Mononuclear cell (primary cell): Measurements from ENCODE around the gene TMEM256. TPM values are rescaled to one million over a fixed set of nuclear protein-coding genes. Genes with fewer than 3 reads are reported as not detected.

Source experiments
- H3K27me3 ChIP-seq: 2 replicates; pipeline ENCODE4 v1.6.0; 2011; ENCODE audit warnings: low read length, control low read depth; ENCODE audit not compliant: insufficient read depth
- H3K4me1 ChIP-seq: 2 replicates; pipeline ENCODE4 v1.5.1; 2011; ENCODE audit warnings: mild to moderate bottlenecking, low read length, control low read depth; ENCODE audit not compliant: insufficient read depth
- H3K4me3 ChIP-seq: 2 replicates; pipeline ENCODE4 v1.5.1; 2011; ENCODE audit warnings: mild to moderate bottlenecking, low read length, moderate library complexity
- H3K9me3 ChIP-seq: 2 replicates; pipeline ENCODE4 v1.5.1; 2011; ENCODE audit warnings: low read depth, mild to moderate bottlenecking, control low read depth, low read length
- total RNA-seq: library from RNA; depleted of rRNA; stranded (reverse); fragments of >200 nt; gene quantifications from one replicate; pipeline ENCODE4 v1.2.3, GENCODE V29; 2012

The TMEM256 gene
- total RNA-seq, 1 donor, result 41.1 TPM

GRCh38 chr17:7419819-7420610, 16.1 kb upstream of the TMEM256 start, which contains the start of gene SPEM1:
Gene SPEM1 (plus strand): TSS chr17:7420324. CDS start chr17:7420385, 61 bp downstream.
- Histone ChIP-seq H3K27me3 (no peaks in the 10 kb centered on the region), H3K4me1 (no peaks in the 10 kb centered on the region), H3K4me3 (no peak within 1 kb of the TSS), H3K9me3 (no peaks in the 10 kb centered on the region)

- H3K4me1 ChIP-seq, result no peaks in the 10 kb centered on the region
- H3K4me3 ChIP-seq, result no peak overlapping the region
- H3K9me3 ChIP-seq, result no peaks in the 10 kb centered on the region
- H3K27me3 ChIP-seq, result no peaks in the 10 kb centered on the region
Measured at GRCh38 chr17:7418472-7419152, 14.7 kb upstream of the TMEM256 start.

GRCh38 chr17:7417056-7417655, 13.3 kb upstream of the TMEM256 start:
- Histone ChIP-seq H3K27me3 (no peaks in the 10 kb centered on the region), H3K4me3 (no peak overlapping the region), H3K9me3 (no peaks in the 10 kb centered on the region)

GRCh38 chr17:7416323-7416722, 12.4 kb upstream of the TMEM256 start:
- H3K4me1 ChIP-seq, result no peaks in the 10 kb centered on the region
- no peaks in the 10 kb centered on the region for H3K27me3 ChIP-seq
- H3K4me3 ChIP-seq, result no peak overlapping the region
- H3K9me3 ChIP-seq, result no peaks in the 10 kb centered on the region

More at GRCh38 chr17:7417056-7417655, 13.3 kb upstream of the TMEM256 start:
- H3K4me1 ChIP-seq, result no peaks in the 10 kb centered on the region

- Histone ChIP-seq H3K4me1 (no peaks in the 10 kb centered on the region), H3K27me3 (no peaks in the 10 kb centered on the region), H3K4me3 (no peak overlapping the region), H3K9me3 (no peaks in the 10 kb centered on the region)
Measured at GRCh38 chr17:7415784-7416183, 11.9 kb upstream of the TMEM256 start.

GRCh38 chr17:7414837-7415236, 10.9 kb upstream of the TMEM256 start:
- no peak overlapping the region for H3K4me3 ChIP-seq
- no peaks in the 10 kb centered on the region for H3K9me3 ChIP-seq
- no peaks in the 10 kb centered on the region for H3K4me1 ChIP-seq
- no peaks in the 10 kb centered on the region for H3K27me3 ChIP-seq

- H3K27me3 ChIP-seq, result no peaks in the 10 kb centered on the region
- no peaks in the 10 kb centered on the region for H3K9me3 ChIP-seq
- H3K4me3 ChIP-seq, result no peak overlapping the region
- no peaks in the 10 kb centered on the region for H3K4me1 ChIP-seq
Measured at GRCh38 chr17:7413346-7413985, 9.6 kb upstream of the TMEM256 start.

- no peaks in the 10 kb centered on the region for H3K9me3 ChIP-seq
Measured at GRCh38 chr17:7411427-7411750, 7.5 kb upstream of the TMEM256 start.

GRCh38 chr17:7410634-7411426, 6.9 kb upstream of the TMEM256 start:
- no peaks in the 10 kb centered on the region for H3K9me3 ChIP-seq
- no peak overlapping the region for H3K4me3 ChIP-seq
- peaks cover under 1% of the 10 kb centered on the region for H3K27me3 ChIP-seq
- H3K4me1 ChIP-seq, result no peaks in the 10 kb centered on the region

More at GRCh38 chr17:7411427-7411750, 7.5 kb upstream of the TMEM256 start:
- no peaks in the 10 kb centered on the region for H3K27me3 ChIP-seq
- H3K4me1 ChIP-seq, result no peaks in the 10 kb centered on the region
- H3K4me3 ChIP-seq, result no peak overlapping the region

GRCh38 chr17:7409716-7410115, 5.8 kb upstream of the TMEM256 start:
- Histone ChIP-seq H3K9me3 (no peaks in the 10 kb centered on the region), H3K27me3 (peaks cover 2% of the 10 kb centered on the region), H3K4me3 (no peak overlapping the region), H3K4me1 (peaks cover 8% of the 10 kb centered on the region)

- Histone ChIP-seq H3K4me1 (peaks cover 8% of the 10 kb centered on the region), H3K4me3 (no peak overlapping the region), H3K9me3 (no peaks in the 10 kb centered on the region), H3K27me3 (peaks cover 2% of the 10 kb centered on the region)
Measured at GRCh38 chr17:7408863-7409262, 5.0 kb upstream of the TMEM256 start.

GRCh38 chr17:7408252-7408727, 4.4 kb upstream of the TMEM256 start:
- peaks cover 11% of the 10 kb centered on the region for H3K4me1 ChIP-seq
- H3K9me3 ChIP-seq, result no peaks in the 10 kb centered on the region
- H3K4me3 ChIP-seq, result no peak overlapping the region
- peaks cover 2% of the 10 kb centered on the region for H3K27me3 ChIP-seq

- no peaks in the 10 kb centered on the region for H3K9me3 ChIP-seq
- H3K27me3 ChIP-seq, result peaks cover 2% of the 10 kb centered on the region
- peaks cover 17% of the 10 kb centered on the region for H3K4me1 ChIP-seq
- no peak within 1 kb of the TSS for H3K4me3 ChIP-seq
Measured at GRCh38 chr17:7407485-7408251, 3.8 kb upstream of the TMEM256 start, which contains the start of gene NLGN2. Gene NLGN2 (plus strand): TSS chr17:7407845. CDS start chr17:7408256, 411 bp downstream.

- H3K9me3 ChIP-seq, result no peaks in the 10 kb centered on the region
Measured at GRCh38 chr17:7407082-7407481, 3.2 kb upstream of the TMEM256 start.

More at GRCh38 chr17:7407082-7407481, 3.2 kb upstream of the TMEM256 start:
- peaks cover 18% of the 10 kb centered on the region for H3K4me1 ChIP-seq
- peaks cover 2% of the 10 kb centered on the region for H3K27me3 ChIP-seq
- H3K4me3 ChIP-seq, result no peak overlapping the region
